Measurements from ENCODE around the gene GRIN3B.

Gene GRIN3B

DNA sequence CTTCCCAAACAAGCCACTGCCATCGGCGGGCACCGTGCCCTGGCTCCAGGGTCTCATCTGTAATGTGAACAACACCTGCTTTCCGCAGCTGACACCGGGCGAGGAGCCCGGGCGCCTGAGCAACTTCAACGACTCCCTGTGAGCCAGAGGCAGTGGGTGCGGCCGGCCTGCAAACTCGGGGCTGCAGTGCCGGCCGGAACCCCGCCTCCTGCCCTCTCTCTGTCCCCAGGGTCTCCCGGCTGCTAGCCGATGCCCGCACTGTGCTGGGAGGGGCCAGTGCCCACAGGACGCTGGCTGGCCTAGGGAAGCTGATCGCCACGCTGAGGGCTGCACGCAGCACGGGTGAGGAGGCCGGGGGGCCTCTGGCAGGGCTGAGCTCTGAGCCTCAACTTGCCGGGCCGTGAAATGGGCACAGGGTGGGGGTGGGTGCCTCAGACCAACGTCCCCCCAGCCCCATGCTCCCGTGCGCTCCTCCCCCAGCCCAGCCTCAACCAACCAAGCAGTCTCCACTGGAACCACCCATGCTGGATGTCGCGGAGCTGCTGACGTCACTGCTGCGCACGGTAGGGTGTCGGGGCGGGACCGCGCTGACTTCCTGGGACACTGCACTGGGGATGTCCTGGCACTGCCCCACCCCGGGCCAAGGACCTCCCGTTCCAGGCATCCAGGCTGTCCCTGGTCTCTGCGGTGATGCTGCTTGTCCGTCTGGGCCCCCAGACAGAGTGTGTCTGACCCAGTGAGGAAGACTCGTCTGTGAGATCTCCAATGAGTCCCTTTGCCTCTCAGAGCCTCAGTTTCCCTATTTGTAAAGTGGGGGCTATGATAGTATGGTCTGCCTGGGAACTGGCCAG is 41.8 kb downstream of the GRIN3B start:
- DNase-seq (ENCODE audit: low read depth in 2 of 2): no peak

GRCh38 chr19:1042689-1043511 is 42.7 kb downstream of the GRIN3B start:
- DNase-seq (ENCODE audit: low read depth in 2 of 2): no peak

DNA sequence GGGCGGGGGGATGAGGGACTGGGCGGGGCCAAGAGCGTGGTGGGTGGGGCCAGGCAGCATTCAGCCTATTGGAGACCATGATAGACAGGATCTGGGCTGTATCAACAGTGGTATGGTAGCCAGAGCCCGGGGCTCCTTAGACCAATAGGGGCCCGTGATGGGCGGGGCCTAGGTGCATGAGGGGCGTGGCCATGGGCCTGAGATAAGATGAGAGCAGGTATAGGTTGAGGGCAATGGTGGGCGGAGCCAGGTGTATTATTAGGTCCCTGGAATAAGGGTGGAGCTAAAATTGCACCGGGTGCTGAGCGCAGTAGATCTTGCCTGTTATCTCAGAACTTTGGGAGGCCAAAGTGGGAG is 45.0 kb downstream of the GRIN3B start:
- peak in 1 of 2 experiments; percentile 63 for DNase-seq (ENCODE audit: low read depth in 2 of 2)

GRCh38 chr19:1046117-1046626 is 46.0 kb downstream of the GRIN3B start:
- DNase-seq (ENCODE audit: low read depth in 2 of 2): no peak

DNA sequence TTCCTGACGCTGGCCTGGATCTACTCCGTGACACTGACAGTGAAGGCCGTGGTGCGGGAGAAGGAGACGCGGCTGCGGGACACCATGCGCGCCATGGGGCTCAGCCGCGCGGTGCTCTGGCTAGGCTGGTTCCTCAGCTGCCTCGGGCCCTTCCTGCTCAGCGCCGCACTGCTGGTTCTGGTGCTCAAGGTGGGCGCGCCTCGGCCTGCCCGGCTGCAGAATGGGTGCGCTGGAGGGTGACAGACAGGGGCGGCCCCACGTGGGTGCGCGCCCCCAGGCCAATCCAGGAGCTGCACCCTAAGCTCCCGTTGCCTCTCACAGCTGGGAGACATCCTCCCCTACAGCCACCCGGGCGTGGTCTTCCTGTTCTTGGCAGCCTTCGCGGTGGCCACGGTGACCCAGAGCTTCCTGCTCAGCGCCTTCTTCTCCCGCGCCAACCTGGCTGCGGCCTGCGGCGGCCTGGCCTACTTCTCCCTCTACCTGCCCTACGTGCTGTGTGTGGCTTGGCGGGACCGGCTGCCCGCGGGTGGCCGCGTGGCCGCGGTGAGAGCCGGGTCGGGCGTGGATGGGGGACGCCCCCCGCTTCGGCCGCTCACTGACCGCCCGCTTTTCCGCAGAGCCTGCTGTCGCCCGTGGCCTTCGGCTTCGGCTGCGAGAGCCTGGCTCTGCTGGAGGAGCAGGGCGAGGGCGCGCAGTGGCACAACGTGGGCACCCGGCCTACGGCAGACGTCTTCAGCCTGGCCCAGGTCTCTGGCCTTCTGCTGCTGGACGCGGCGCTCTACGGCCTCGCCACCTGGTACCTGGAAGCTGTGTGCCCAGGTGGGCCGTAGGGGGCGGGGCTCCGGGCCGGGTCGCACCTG is 46.8 kb downstream of the GRIN3B start:
- DNase-seq (ENCODE audit: low read depth in 2 of 2): no peak

GRCh38 chr19:1047696-1048147 is 47.5 kb downstream of the GRIN3B start:
- no peak for DNase-seq (ENCODE audit: low read depth in 2 of 2)

DNA sequence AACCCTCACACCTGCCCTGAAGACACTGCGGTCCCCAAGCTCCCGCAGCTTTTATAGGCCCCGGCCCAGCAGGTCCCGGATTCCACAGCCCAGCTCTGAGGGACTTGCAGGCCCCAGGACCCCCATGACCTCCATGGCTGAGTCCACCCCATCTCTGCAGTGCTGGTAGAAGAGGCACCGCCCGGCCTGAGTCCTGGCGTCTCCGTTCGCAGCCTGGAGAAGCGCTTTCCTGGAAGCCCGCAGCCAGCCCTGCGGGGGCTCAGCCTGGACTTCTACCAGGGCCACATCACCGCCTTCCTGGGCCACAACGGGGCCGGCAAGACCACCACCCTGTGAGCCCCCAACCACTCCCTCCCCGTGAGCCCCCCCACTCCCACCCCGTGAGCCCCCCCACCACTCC is 48.9 kb downstream of the GRIN3B start:
- DNase-seq (ENCODE audit: low read depth in 2 of 2): no peak

- DNase-seq (ENCODE audit: low read depth in 2 of 2): no peak
These were observed 49.6 kb downstream of the GRIN3B start for GRCh38 chr19:1049800-1050199.

DNA sequence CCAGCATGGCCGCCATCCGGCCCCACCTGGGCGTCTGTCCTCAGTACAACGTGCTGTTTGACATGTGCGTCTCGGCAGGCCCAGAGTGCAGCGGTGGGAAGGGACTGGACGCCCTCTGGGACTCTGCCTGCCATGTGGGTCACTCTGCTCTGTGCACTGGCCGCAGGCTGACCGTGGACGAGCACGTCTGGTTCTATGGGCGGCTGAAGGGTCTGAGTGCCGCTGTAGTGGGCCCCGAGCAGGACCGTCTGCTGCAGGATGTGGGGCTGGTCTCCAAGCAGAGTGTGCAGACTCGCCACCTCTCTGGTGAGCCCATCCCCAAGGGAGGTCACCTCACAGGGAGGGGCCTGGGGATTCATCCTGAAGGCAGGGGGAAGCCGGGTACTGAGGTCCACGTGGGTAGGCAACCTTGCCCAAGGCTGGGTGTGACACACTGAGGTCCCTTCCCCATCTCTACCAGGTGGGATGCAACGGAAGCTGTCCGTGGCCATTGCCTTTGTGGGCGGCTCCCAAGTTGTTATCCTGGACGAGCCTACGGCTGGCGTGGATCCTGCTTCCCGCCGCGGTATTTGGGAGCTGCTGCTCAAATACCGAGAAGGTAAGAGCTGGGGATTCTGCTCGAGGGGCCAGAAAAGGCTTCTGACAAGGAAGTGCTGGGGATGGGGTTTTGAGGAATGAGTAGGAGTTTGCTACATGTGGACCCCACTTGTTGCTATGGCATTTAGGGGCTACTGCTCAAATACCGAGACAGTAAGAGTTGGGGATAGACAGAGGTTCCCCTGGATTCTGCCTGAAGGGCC is 51.0 kb downstream of the GRIN3B start:
- no peak for DNase-seq (ENCODE audit: low read depth in 2 of 2)

- no peak for DNase-seq (ENCODE audit: low read depth in 2 of 2)
These were observed 51.6 kb downstream of the GRIN3B start for GRCh38 chr19:1051791-1052190.

- no peak for DNase-seq (ENCODE audit: low read depth in 2 of 2)
These were observed 52.2 kb downstream of the GRIN3B start for GRCh38 chr19:1052349-1052975.

DNA sequence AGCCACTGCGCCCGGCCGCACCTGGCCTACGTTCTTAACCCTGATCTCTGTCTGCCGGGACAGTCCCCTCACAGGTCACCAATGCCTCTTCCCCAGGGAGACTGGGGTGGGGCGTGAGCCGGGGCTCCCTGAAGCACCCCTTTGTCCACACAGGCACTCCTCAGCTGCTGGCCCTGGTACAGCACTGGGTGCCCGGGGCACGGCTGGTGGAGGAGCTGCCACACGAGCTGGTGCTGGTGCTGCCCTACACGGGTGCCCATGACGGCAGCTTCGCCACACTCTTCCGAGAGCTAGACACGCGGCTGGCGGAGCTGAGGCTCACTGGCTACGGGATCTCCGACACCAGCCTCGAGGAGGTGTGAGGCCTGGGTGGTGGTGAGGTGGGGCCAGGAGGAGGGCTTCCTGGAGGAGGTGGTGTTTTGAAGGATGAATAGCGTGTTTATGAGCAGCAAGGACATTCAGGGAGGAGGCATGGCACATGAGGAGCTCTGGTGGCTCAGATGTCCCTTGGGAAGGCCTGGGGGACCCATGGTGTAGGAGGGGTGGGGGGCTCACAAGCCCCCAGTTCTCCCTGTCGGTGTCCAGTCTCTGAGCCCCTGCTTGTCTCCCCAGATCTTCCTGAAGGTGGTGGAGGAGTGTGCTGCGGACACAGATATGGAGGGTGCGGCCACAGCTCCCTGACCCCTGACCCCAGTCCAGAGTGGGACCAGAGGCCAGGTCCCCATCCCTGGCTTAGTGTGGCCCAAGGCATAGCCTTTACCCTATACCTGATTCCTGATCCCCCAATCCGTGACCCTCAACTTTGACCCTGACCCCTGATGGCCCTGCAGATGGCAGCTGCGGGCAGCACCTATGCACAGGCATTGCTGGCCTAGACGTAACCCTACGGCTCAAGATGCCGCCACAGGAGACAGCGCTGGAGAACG is 53.2 kb downstream of the GRIN3B start:
- DNase-seq (ENCODE audit: low read depth in 2 of 2): no peak

- no peak for DNase-seq (ENCODE audit: low read depth in 2 of 2)
These were observed 54.1 kb downstream of the GRIN3B start for GRCh38 chr19:1054102-1055027.

DNA sequence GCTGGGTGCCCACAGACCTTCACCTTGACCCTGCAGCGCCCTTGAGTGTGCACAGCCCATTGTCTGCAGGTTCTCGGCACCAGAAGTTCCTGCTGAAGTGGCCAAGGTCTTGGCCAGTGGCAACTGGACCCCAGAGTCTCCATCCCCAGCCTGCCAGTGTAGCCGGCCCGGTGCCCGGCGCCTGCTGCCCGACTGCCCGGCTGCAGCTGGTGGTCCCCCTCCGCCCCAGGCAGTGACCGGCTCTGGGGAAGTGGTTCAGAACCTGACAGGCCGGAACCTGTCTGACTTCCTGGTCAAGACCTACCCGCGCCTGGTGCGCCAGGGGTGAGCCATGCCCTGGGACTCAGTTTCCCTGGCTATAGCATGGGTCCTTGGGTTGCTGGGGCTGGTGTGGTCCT is 54.8 kb downstream of the GRIN3B start:
- no peak for DNase-seq (ENCODE audit: low read depth in 2 of 2)

DNA sequence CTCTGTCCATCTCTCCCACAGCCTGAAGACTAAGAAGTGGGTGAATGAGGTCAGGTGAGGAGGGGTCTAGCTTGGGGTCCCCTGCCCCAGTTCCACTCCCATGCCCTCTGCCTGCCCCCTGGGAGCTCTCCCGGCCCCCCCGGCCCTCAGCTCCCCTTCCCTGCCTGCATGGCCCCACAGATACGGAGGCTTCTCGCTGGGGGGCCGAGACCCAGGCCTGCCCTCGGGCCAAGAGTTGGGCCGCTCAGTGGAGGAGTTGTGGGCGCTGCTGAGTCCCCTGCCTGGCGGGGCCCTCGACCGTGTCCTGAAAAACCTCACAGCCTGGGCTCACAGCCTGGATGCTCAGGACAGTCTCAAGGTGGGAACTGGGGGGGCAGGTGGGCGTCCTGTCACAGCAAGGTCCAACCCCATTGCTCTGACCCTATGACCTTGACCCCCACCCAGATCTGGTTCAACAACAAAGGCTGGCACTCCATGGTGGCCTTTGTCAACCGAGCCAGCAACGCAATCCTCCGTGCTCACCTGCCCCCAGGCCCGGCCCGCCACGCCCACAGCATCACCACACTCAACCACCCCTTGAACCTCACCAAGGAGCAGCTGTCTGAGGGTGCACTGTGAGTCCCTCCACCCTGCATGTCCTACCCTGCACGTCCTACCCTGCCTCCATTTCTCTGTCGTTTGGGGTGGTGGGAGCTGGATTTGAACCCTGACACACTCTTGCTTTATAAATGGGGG is 55.8 kb downstream of the GRIN3B start:
- DNase-seq (ENCODE audit: low read depth in 2 of 2): no peak

- no peak for DNase-seq (ENCODE audit: low read depth in 2 of 2)
These were observed 57.1 kb downstream of the GRIN3B start for GRCh38 chr19:1057176-1057855.

GRCh38 chr19:1058112-1058511 is 57.9 kb downstream of the GRIN3B start:
- DNase-seq (ENCODE audit: low read depth in 2 of 2): no peak

Data from stimulated activated CD4-positive, alpha-beta T cell treated with anti-CD3 and anti-CD28 coated beads, Interleukin-12 subunit alpha, Interleukin-12 subunit beta, amount 100 ng/mL, for 24 hours (primary cell).